HFF-Myc (cell line): ENCODE data around the gene TRIO.

Experiments used
- DNase-seq: peaks from one replicate; pipeline ENCODE4 v3.0.0-alpha.2; 2011; ENCODE audit warnings: low read depth; ENCODE audit errors: extremely low read depth
- H3K4me3 ChIP-seq: replicated peaks from 2 replicates; pipeline ENCODE4 v1.5.1; 2011; ENCODE audit warnings: low read depth, mild to moderate bottlenecking, control low read depth, low read length
- CTCF ChIP-seq: IDR thresholded peaks from 2 replicates; pipeline ENCODE4 v1.5.1; 2012; ENCODE audit warnings: mild to moderate bottlenecking, low read depth, low read length, control low read depth; ENCODE audit errors: missing control alignments

Gene TRIO

GRCh38 chr5:14408969-14409586, 265.9 kb downstream of the TRIO start:
- TF ChIP-seq CTCF, result no peak
- H3K4me3 ChIP-seq, result no peak overlapping the region
- DNase-seq, result no peak

- DNase-seq, result no peak
- H3K4me3 ChIP-seq, result no peak overlapping the region
- no peak for TF ChIP-seq CTCF
Observed at GRCh38 chr5:14410068-14410393, 266.9 kb downstream of the TRIO start.

GRCh38 chr5:14410394-14411201, 267.5 kb downstream of the TRIO start:
- DNase-seq, result no peak
- H3K4me3 ChIP-seq, result no peak overlapping the region
- no peak for TF ChIP-seq CTCF

- no peak for DNase-seq
- TF ChIP-seq CTCF, result no peak
- H3K4me3 ChIP-seq, result no peak overlapping the region
Observed at GRCh38 chr5:14411216-14411615, 268.1 kb downstream of the TRIO start.

- no peak overlapping the region for H3K4me3 ChIP-seq
- TF ChIP-seq CTCF, result no peak
- DNase-seq, result no peak
Observed at GRCh38 chr5:14413331-14413750, 270.2 kb downstream of the TRIO start.

- no peak for TF ChIP-seq CTCF
- H3K4me3 ChIP-seq, result no peak overlapping the region
- no peak for DNase-seq
Observed at GRCh38 chr5:14414007-14414406, 270.9 kb downstream of the TRIO start.
